Glutamatergic neuron (in vitro differentiated cells): ENCODE results near the gene PPP1R18. TPM values are rescaled to one million over a fixed set of nuclear protein-coding genes. Genes with fewer than 3 reads are reported as not detected.
"Not testable (repeated sequence)": the region's sequence is repeated elsewhere in the genome, so short reads cannot be mapped to it uniquely, and the experiment has no call there.

Experiments
- DNase-seq: peaks from one replicate; pipeline ENCODE4 v3.0.0; 2022
- H3K27ac Mint-ChIP-seq: one replicate; pipeline ENCODE4 v1.8.0; 2020; ENCODE audit warnings: mild to moderate bottlenecking, mixed read lengths, inconsistent platforms; ENCODE audit not compliant: unreplicated experiment
- H3K27me3 Mint-ChIP-seq: one replicate; pipeline ENCODE4 v1.8.0; 2020; ENCODE audit warnings: mild to moderate bottlenecking, moderate library complexity, mixed read lengths, inconsistent platforms; ENCODE audit not compliant: unreplicated experiment
- H3K36me3 Mint-ChIP-seq: one replicate; pipeline ENCODE4 v1.8.0; 2020; ENCODE audit warnings: mild to moderate bottlenecking, mixed read lengths, inconsistent platforms; ENCODE audit not compliant: unreplicated experiment
- H3K4me1 Mint-ChIP-seq: one replicate; pipeline ENCODE4 v1.8.0; 2020; ENCODE audit warnings: mild to moderate bottlenecking, low read depth, mixed read lengths, inconsistent platforms; ENCODE audit not compliant: unreplicated experiment
- H3K4me3 Mint-ChIP-seq: one replicate; pipeline ENCODE4 v1.8.0; 2020; ENCODE audit warnings: mild to moderate bottlenecking, mixed read lengths, inconsistent platforms; ENCODE audit not compliant: unreplicated experiment
- H3K9me3 Mint-ChIP-seq: one replicate; pipeline ENCODE4 v1.8.0; 2020; ENCODE audit warnings: mild to moderate bottlenecking, moderate library complexity, mixed read lengths, inconsistent platforms; ENCODE audit not compliant: unreplicated experiment
- CTCF ChIP-seq: fragments of 200-600 bp; sonication (generic); IDR thresholded peaks from one replicate; pipeline ENCODE4 v1.5.0; 2021; ENCODE audit not compliant: partially characterized antibody, unreplicated experiment
- total RNA-seq: library from RNA; stranded (reverse); fragmentation: NEBNext Ultra II Directional; extraction: Animal tissue kit (Norgen Biotek cat#: 25700); gene quantifications from one replicate; pipeline ENCODE4 v1.2.1, GENCODE V29; 2021; ENCODE audit not compliant: unreplicated experiment

PPP1R18 gene
- total RNA-seq, 1 donor from 2014 or later, result 175 TPM

GRCh38 chr6:30727920-30728553, 41.6 kb upstream of the PPP1R18 start:
- H3K27ac Mint-ChIP-seq, result peak overlapping the region; percentile 59
- peaks cover 23% of the 10 kb centered on the region for H3K27me3 Mint-ChIP-seq
- peaks cover 26% of the 10 kb centered on the region for H3K9me3 Mint-ChIP-seq
- H3K4me1 Mint-ChIP-seq, result peaks cover 39% of the 10 kb centered on the region
- no peak for DNase-seq
- no peak for TF ChIP-seq CTCF
- peak overlapping the region; percentile 30 for H3K4me3 Mint-ChIP-seq
- H3K36me3 Mint-ChIP-seq, result no peaks in the 10 kb centered on the region

- Mint-ChIP-seq H3K36me3 (peaks cover 7% of the 10 kb centered on the region), H3K4me3 (no peak overlapping the region), H3K9me3 (peaks cover 38% of the 10 kb centered on the region), H3K27me3 (peaks cover 28% of the 10 kb centered on the region), H3K4me1 (peaks cover 38% of the 10 kb centered on the region), H3K27ac (no peak overlapping the region)
- DNase-seq, result no peak
- TF ChIP-seq CTCF, result no peak
Observed at GRCh38 chr6:30726506-30727413, 40.3 kb upstream of the PPP1R18 start.

DNA sequence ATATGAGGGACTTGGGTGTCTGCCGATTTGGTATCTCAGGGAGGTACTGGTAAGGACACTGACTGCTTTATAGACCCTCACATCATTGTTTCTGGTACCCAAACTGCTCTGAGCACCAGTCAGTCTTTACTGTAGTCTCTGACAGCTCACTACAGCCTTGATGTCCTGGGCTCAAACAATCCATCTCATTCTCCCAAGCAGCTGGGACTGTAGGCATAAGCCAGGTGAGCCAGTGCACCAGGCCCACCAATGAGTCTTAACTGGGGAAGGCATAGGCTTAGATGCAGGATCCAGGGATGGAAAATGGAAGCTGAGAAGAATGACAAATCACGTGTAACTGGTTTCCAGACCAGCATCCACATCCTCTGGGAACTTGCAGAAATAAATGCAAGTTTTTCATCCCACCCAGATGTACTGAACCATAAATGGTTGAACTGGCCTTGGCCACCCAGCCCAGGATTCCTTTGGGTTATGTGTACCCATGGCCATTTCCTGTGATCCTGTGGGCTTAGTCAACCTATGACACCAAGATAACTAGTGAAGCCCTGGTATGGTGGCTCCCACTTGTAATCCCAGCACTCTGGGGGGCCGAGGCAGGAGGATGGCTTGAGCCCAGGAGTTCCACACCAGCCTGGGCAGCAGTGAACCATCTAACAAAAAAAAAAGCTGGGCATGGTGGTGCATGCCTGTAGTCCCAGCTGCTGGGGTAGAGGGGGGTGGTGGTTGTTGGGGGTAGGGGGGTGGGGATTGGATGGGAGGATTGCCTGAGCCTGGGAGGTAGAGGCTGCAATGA, 39.5 kb upstream of the PPP1R18 start:
- H3K4me1 Mint-ChIP-seq, result peaks cover 38% of the 10 kb centered on the region
- H3K4me3 Mint-ChIP-seq, result peak overlapping the region; percentile 55
- no peak for TF ChIP-seq CTCF
- DNase-seq, result no peak
- peaks cover 8% of the 10 kb centered on the region for H3K36me3 Mint-ChIP-seq
- no peak overlapping the region for H3K27ac Mint-ChIP-seq
- peaks cover 42% of the 10 kb centered on the region for H3K9me3 Mint-ChIP-seq
- peaks cover 31% of the 10 kb centered on the region for H3K27me3 Mint-ChIP-seq

- H3K9me3 Mint-ChIP-seq, result peaks cover 42% of the 10 kb centered on the region
- peak overlapping the region; percentile 93 for H3K4me3 Mint-ChIP-seq
- H3K27me3 Mint-ChIP-seq, result peaks cover 30% of the 10 kb centered on the region
- peaks cover 16% of the 10 kb centered on the region for H3K36me3 Mint-ChIP-seq
- peak overlapping the region; percentile 65 for H3K27ac Mint-ChIP-seq
- DNase-seq, result no peak
- H3K4me1 Mint-ChIP-seq, result peaks cover 32% of the 10 kb centered on the region
- TF ChIP-seq CTCF, result no peak
Observed at GRCh38 chr6:30724906-30725667, 38.6 kb upstream of the PPP1R18 start.

DNA sequence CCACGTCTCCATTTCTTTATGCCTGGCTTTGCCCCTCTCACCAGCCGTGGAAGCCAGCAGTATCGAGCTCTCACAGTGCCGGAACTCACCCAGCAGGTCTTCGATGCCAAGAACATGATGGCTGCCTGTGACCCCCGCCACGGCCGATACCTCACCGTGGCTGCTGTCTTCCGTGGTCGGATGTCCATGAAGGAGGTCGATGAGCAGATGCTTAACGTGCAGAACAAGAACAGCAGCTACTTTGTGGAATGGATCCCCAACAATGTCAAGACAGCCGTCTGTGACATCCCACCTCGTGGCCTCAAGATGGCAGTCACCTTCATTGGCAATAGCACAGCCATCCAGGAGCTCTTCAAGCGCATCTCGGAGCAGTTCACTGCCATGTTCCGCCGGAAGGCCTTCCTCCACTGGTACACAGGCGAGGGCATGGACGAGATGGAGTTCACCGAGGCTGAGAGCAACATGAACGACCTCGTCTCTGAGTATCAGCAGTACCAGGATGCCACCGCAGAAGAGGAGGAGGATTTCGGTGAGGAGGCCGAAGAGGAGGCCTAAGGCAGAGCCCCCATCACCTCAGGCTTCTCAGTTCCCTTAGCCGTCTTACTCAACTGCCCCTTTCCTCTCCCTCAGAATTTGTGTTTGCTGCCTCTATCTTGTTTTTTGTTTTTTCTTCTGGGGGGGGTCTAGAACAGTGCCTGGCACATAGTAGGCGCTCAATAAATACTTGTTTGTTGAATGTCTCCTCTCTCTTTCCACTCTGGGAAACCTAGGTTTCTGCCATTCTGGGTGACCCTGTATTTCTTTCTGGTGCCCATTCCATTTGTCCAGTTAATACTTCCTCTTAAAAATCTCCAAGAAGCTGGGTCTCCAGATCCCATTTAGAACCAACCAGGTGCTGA, 37.6 kb upstream of the PPP1R18 start:
- DNase-seq, result not testable (repeated sequence)
- Mint-ChIP-seq H3K27ac (peak overlapping the region; percentile 82), H3K27me3 (peaks cover 34% of the 10 kb centered on the region), H3K9me3 (peaks cover 44% of the 10 kb centered on the region), H3K4me1 (peaks cover 27% of the 10 kb centered on the region), H3K36me3 (peaks cover 16% of the 10 kb centered on the region), H3K4me3 (peak overlapping the region; percentile 93)

DNA sequence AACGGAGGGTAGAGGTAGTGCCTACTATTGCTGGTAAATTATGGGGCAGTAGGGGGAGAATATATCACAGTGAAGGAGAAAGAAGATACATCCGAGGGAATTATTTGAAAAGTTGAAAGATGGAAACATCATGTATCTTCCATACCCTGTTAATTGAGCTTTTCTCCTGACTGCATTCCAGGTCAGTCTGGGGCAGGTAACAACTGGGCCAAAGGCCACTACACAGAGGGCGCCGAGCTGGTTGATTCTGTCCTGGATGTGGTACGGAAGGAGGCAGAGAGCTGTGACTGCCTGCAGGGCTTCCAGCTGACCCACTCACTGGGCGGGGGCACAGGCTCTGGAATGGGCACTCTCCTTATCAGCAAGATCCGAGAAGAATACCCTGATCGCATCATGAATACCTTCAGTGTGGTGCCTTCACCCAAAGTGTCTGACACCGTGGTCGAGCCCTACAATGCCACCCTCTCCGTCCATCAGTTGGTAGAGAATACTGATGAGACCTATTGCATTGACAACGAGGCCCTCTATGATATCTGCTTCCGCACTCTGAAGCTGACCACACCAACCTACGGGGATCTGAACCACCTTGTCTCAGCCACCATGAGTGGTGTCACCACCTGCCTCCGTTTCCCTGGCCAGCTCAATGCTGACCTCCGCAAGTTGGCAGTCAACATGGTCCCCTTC, 36.9 kb upstream of the PPP1R18 start:
- Mint-ChIP-seq H3K9me3 (peaks cover 44% of the 10 kb centered on the region), H3K27ac (peak overlapping the region; percentile 82), H3K27me3 (peaks cover 37% of the 10 kb centered on the region), H3K36me3 (peaks cover 16% of the 10 kb centered on the region), H3K4me1 (peaks cover 28% of the 10 kb centered on the region), H3K4me3 (peak overlapping the region; percentile 93)
- not testable (repeated sequence) for DNase-seq
